AG04449 (cell line): ENCODE measurements around the gene ARHGEF4.

Experiments used
- CTCF ChIA-PET: fragments of 350-600 bp; formaldehyde crosslinking; extraction: SDS; loops from one replicate; lab custom pipeline; 2021; ENCODE audit warnings: antibody characterized with exemption; lab: Yijun Ruan, JAX
- POLR2A ChIA-PET: fragments of 400-600, 350-600 bp; formaldehyde crosslinking; extraction: SDS; loops from one replicate; lab custom pipeline; 2020; ENCODE audit warnings: antibody characterized with exemption, inconsistent platforms; lab: Yijun Ruan, JAX
- DNase-seq: peaks from one replicate; pipeline ENCODE4 v3.0.0-alpha.2; 2010; ENCODE audit warnings: low read depth, low spot score
- H3K4me3 ChIP-seq: 2 replicates; pipeline ENCODE4 v1.5.1; 2011; ENCODE audit warnings: low read depth, mild to moderate bottlenecking, control low read depth, low read length
- TF ChIP-seq, protein P1 (sequence below): IDR thresholded peaks from one replicate; pipeline ENCODE4 v1.5.1; 2011; ENCODE audit warnings: mild to moderate bottlenecking, moderate library complexity, low read length, control low read depth, inconsistent platforms; ENCODE audit not compliant: insufficient read depth; ENCODE audit errors: missing control alignments

ARHGEF4 gene

DNA sequence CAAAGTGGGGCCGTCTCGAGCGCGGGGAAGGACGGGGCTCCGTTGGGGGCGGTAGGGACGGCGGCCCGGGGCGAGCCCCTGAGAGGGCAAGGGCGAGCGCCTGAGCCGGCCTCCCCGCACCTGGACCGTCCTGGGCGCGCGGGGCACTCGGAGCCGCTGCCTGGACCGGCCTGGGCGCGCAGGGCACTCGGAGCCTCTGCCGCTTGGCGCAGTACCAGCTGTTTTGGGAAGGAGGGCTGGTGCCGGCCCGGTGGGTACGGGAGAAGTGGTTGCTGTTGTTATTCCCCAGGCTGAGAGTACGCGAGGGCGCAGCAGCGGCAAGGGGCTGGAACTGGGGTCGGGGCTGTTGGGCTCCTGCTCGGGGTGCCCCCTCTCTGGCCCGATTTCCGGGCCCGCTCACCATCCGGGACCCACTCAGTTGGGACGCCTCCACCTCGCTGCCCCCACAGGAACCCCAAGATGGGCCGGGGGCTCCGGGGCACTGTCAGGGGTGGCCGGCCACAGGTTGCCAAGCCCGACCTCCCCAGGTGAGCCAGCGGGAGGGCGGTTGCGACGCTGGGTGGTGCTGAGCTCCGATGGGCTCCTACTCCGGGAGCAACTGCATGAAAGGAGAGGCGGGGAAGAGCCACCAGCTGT, 579 bp downstream of the ARHGEF4 start:
- H3K4me3 ChIP-seq: no peak overlapping the region
- DNase-seq: no peak
- TF ChIP-seq, protein P1, sequence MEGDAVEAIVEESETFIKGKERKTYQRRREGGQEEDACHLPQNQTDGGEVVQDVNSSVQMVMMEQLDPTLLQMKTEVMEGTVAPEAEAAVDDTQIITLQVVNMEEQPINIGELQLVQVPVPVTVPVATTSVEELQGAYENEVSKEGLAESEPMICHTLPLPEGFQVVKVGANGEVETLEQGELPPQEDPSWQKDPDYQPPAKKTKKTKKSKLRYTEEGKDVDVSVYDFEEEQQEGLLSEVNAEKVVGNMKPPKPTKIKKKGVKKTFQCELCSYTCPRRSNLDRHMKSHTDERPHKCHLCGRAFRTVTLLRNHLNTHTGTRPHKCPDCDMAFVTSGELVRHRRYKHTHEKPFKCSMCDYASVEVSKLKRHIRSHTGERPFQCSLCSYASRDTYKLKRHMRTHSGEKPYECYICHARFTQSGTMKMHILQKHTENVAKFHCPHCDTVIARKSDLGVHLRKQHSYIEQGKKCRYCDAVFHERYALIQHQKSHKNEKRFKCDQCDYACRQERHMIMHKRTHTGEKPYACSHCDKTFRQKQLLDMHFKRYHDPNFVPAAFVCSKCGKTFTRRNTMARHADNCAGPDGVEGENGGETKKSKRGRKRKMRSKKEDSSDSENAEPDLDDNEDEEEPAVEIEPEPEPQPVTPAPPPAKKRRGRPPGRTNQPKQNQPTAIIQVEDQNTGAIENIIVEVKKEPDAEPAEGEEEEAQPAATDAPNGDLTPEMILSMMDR: no peak
- ChIA-PET CTCF (no interaction called here), POLR2A (no interaction called here)

DNA sequence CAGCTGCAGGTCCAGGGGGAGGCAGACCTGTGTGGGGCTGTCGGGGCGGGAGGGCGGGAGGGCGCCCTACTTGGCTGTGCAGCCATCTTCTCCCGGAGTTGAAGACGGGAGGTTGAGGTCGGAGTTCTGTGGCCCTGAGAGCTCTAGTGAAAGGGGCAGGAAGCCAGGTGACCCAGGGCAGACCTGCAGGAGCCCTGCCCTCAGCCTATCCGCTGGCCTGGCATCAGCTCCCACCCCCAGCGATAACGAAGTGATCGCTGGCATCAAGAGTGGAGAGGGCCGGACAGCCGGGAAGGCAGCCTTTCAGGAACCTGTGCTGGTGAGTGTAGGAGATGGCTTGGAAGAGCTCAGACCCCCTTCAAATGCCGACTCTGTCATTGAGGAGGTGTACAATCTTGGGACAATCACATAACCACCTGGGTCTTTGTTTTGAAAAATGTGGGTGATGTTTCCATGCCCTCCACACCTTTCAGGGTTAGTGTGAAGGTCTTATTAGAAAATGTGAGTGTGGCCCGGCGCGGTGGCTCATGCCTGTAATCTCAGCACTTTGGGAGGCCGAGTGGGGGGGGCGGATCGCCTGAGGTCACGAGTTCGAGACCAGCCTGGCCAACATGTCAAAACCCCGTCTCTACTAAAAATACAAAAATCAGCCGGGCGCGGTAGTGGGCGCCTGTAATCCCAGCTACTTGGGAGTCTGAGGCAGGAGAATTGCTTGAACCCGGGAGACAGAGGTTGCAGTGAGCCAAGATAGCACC, 1.3 kb downstream of the ARHGEF4 start:
- ChIA-PET CTCF (no interaction called here), POLR2A (no interaction called here)
- DNase-seq: no peak
- no peak overlapping the region for H3K4me3 ChIP-seq
- TF ChIP-seq, protein P1: no peak

DNA sequence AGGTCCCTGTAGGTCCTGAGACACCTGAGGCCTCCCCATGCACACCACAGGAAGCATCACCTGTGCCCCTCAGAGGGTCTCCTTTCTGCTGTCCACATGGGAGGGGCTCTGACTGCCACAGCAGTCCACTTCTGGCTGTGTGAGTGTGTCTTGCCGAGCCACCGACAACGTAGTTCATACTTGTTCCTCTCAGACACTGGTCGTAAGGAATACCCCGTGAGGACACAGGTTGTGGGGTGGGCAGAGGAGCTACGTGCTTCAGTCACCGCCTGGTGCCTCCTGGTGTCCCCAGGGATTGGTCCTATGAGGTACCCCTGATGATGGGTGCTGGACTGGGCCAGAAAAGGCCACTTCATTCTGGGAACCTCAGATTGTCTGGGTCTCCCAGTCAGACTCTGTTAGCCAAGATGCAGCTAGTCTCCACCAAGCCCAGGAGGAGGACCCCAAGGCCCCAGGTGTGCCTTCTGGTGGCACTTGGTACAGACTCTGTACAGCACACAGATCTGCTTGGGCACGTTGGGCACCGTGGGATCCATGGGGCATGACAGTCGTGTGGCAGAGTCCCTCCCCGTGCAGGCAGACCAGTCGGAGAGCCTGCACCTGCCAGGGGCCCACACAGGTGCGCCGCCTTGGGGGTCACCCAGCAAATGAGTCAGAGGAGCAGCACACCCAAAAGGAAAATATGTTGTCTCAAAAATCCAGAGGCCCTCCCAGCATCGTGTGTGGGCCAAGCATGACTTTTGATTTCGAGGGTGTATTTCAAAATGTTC, 2.5 kb downstream of the ARHGEF4 start:
- CTCF ChIA-PET: no interaction called here
- no peak overlapping the region for H3K4me3 ChIP-seq
- DNase-seq: no peak
- POLR2A ChIA-PET: no interaction called here
- TF ChIP-seq, protein P1: no peak

DNA sequence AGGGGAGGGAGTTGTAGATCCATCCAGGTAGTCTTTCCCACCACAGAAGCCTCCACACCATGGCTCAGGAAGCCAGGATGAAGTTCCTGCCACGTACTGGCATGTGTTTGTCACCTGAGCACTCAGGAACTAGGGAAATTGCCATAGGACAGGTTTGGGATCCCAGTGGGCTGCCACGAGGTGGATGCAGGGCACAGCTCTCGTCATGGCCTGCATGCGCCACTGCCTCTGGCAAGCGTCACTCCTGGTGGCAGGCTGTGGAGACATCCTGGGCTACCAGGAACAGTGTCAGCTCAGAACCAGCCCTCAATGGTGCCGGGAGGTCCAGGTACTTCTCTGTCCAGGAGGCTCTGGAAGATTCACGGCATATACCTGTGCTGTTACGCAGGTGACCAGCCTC, 3.8 kb downstream of the ARHGEF4 start:
- CTCF ChIA-PET: no interaction called here
- TF ChIP-seq, protein P1: no peak
- POLR2A ChIA-PET: no interaction called here
- no peak for DNase-seq
- no peak overlapping the region for H3K4me3 ChIP-seq

DNA sequence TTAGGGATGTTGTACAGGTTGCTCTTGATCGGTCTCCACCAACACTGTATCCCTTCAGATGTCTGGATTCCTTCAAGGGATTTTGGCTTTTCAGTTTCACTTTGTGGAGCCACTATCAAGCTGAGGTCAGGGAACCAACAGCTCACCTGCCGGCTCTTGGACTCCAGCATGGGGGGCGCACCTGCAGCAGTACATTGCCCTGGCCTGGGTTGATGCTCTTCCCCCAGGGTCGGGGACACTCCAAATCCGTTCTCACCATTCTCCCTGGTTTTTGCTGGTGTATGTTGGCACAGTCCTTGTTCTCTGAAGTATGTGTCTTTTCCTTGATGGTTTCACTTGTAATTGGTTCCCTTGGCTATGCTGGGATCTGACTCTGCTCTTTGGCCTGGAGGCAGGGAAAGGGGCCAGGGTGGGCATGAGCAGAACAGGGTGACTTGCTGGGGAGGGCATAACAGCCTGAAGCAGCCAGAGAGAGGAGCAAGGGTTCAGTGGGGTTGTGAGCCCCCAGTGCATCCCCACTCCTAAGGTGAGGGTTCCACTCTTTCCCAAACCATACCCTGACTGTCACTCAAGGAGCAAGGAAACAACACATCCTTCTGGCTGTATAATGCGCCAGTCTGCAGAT, 5.1 kb downstream of the ARHGEF4 start:
- ChIA-PET POLR2A (no interaction called here), CTCF (no interaction called here)
- no peak for DNase-seq

More for the DNA sequence above, 5.1 kb downstream of the ARHGEF4 start:
- TF ChIP-seq, protein P1: no peak
- no peak overlapping the region for H3K4me3 ChIP-seq
